EH (cell line): ENCODE results near the gene TOR1A.
"Not testable (repeated sequence)": the region's sequence is repeated elsewhere in the genome, so short reads cannot be mapped to it uniquely, and the experiment has no call there.

ENCODE experiments used
- DNase-seq: peaks from one replicate; pipeline ENCODE4 v3.0.0-alpha.2; 2015; ENCODE audit warnings: low read depth

TOR1A gene

DNA sequence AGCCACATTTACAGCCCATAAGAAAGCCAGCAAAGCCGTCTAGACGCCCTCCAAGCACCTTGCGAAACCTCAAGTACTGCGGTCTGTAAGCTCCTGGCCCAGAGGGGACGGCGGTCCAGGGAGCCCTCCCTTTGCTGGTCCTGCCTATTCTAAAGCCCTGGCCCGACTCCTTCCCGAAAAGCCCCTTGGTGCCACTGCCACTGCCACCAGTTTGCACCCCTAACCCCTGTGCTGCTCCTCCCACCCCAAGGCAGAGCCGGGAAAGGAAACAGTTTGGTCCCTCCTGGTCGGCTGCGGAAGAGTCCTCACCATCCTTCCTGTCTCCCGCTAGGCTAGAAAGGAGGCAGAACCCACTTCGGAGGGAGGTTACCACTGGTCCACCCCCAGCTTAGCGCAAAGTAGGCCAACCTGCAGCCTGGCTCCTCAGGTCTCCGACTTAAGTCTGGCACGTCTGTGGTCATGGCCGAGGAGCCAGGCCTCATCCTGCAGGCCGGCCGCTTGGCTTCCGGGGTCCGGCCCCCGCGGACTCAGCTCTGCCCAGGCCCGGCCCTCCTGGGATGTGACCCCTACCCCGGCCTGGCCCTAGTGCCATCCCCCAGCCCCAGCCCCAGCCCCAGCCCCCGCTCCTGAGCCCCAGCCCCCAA lies 916 bp downstream of the TOR1A start:
- peak; percentile 50 for DNase-seq

DNA sequence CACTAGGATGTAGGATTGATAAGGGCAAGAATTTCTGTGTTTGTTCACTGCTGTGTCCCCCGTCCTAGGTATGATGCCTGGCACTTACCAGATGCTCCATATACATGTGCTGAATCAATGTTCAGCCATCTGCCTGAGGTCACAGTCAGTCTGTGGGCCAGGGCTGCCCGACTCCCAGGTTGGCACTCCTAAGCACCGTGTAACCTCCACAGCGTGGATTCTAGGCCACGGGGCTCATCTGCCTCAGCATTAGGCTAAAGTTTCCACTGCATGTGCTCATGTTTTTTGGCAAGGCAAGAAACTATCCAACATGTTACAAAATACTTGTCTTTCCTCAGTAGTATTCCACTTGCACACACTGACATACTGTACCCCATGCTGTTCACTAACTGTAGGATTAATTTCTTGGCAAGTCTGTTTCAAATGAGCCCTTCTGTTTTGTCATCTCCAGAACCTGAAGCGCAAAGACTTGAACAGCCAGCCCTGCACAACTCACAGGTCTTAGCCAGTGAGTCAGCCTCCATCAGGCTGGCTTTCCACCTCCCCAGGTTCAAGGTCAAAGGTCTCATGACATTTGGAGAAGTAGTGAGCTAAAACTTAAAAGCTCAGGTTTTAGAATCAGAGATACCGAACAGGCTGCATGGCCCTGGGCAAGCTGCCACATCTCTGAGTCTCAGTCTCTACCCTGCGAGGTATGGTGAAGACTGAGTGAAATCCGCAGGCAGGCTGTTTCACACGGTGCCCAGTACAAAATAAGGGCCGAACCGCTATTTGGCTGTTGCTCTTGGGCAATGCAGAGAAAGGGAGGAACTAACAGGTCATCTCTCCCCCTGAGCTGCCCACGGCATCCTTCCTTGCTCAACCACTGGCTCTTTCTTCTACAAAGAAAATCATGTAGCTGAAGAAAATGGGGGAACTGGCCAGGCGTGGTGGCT lies 7.2 kb downstream of the TOR1A start:
- DNase-seq: no peak

DNA sequence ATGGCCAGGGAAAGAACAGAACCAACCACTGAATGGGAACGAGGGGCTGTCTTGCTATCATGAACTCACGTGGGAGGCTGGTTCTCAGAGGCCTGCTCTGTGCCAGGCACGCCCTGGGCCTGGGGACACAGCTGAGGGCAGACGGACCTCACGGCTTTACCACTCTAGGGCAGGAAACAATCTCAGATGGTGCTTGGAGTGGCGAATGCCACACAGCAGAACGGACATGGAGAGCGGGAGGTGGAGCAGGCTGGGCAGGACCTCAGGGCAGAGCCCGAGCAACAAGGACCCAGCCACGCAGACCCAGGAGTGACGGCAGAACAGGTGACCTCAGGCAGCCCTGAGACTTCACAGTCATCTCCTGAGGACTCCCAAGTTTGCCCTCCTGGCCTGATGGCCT lies 8.7 kb downstream of the TOR1A start:
- DNase-seq: no peak

DNA sequence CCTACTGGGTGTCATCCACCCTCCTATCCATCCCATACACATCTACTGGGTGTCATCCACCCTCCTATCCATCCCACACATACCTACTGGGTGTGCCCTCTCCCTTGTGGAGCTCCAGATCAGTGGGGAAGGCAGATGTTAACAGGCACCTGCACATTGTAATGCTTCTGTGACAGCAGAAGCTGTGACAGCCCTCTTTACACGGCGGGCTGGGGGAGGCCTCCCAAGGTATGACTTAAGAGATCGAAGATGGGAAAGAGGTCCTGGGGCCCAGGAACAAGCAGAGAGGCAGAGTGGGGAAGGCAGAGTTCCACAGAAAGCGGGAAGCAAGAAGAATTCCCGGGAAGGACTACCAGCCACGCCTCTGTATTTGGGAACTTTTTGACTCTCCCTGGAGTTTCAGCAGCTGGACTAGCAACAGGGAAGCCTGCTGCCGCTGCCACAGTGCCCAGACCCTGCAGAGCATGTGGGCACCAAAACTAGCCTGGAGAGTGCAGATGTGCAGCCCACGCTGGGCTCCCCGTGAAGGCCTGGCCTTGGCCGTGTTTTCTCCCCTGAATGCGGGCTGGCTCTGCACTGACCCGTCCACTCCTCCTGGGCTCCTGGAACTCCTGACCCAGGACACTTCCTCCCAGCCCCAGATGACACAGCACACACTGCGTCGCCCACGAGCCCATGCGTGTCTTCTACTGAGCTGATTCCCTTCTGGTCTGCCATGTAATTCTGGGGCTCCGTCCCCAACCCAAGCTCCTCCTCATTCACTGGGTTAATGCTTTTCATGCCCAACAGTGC lies 9.3 kb downstream of the TOR1A start:
- no peak for DNase-seq

DNA sequence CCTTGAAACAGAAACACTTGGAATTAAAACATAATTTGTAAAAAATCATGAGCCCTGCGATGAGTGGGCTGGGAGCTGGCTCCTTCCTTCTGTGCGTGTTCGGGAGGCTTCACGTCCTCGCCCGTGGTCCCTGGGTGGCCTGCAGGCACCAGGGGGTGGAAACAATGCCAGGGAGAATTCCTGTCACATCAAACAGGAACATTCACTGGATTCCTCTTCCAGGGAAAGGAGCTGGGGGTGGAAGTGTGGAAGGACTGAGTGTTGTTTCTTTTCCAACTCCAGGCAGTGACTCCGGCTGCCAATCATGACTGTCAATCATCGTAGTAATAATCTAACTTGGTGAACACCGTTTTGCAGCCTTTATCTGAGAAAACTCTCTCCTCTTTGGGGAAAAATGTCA lies 10.3 kb downstream of the TOR1A start:
- DNase-seq: no peak

DNA sequence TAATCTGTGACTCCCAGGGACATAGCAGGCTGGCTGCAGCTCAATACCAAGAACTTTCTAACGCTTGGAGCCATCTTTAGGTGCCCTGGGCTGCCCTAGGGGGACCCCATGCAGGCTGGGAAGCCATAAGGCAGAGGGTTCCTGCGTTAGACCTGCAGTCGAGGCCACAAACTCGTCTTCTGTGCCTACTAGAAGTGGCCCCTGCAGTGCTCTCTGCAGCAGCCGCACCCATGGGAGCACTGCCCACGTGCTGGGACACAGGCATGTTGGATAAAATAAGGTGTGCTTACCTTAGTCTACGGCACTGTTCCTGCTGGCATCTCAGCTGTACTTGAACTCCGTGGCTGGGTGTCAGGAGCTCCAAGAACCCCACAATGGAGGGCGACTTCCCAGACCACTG lies 11.6 kb downstream of the TOR1A start:
- no peak for DNase-seq

DNA sequence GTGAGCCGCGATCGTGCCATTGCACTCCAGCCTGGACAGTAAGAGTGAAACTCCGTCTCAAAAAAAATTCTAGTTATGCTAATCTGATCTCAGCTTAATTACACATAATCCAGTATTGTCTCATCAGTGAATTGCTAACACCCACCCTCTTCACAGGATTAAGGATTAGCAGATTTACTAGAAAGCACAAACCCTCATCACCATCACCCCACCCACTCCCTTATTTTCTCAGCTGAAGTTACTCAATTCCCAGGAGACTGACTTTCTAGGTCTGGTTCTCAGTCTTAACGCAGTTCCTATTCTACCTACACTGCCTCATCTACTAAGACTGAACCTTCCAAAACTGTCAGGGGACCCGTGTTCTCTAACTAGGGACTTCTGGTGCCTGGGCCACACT lies 12.0 kb downstream of the TOR1A start:
- no peak for DNase-seq

DNA sequence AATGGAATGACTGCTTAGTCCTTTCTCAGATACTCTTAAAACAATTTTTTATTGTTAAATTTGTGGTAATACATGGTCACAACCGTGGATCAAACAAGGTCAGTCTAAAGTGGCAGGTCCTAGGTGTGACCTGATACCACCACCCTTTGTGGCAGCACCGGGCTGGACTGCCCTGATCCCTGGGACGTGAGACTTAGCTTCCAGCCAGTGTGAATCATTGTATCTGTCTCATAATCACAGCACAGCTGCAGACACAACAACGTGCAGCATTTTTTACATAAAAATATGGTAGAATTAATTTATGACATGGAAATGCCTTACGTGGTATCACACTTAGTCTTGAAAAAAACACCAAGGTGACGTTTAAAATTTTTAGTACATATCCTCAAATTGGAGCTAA lies 13.1 kb downstream of the TOR1A start:
- DNase-seq: no peak

DNA sequence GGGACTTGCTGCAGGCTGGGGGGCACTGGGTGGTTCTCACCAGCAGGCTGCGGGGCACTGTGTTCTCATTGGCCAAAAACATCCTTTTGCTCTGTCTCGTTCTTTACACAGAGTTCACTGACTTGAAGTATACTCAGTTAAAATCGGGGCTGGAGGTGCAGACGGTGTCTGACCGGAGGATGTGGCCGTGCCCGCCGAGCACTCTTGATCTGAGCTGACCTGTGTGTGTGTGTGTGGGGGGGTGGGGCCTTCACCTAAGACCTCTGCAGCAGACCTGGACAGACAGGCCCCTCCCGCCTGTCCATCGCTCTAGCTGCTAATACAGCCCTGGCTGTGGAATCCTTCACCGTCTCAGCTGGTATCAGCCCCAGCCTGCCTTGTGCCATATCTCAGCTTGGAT lies 13.8 kb downstream of the TOR1A start:
- DNase-seq: no peak

DNA sequence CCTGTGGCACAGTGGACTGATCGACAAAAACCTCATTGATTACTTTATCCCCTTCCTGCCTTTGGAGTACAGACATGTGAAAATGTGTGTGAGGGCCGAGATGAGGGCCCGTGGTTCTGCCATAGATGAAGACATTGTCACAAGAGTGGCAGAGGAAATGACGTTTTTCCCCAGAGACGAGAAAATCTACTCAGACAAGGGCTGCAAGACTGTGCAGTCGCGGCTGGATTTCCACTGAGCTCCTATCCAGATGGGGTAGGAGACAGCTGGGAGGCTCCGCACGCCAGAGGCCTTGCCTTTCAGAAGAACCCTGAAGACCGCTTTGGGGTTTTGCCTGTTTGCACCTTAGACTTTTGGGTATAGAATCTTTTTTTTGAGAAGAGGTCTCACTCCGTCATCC lies 14.6 kb downstream of the TOR1A start:
- DNase-seq: no peak

DNA sequence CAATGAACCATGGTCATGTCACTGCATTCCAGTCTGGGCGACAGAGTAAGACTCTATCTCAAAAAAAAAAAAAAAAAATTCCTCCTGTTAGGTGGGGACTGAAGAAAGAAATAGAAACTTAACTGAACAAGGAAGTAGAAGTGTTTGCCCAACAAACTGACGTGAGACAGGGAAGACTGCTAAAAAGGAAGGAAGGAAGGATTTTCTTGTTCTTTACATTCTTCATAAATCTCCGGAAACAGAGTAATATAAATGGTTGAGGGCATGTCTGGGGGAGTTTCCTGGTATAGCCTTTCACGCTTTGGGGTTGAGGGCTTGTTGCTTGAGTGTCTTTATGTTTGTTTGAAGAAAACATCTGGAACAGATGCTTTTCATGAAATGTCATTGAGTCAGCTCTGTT lies 17.9 kb downstream of the TOR1A start:
- DNase-seq: no peak

DNA sequence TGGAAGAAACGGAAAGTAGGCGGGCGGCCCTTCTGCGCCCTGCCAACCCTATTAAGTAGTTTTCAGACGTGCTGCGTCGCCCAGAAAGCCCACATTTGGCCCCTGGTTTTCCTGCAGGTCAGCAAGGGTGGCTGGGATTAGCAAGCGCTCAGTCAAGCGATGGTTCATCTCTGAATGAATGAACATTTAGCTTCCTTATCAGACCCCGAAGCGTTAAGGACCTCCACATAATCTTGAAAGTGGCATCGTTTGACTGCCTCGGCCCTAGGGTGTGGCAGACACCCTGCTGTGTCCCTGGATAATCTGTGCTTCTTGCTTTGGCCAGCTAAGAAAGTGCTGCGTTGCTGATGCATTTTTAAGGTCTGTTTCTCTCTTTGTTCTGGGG lies 20.3 kb downstream of the TOR1A start:
- DNase-seq: peak; percentile 12

DNA sequence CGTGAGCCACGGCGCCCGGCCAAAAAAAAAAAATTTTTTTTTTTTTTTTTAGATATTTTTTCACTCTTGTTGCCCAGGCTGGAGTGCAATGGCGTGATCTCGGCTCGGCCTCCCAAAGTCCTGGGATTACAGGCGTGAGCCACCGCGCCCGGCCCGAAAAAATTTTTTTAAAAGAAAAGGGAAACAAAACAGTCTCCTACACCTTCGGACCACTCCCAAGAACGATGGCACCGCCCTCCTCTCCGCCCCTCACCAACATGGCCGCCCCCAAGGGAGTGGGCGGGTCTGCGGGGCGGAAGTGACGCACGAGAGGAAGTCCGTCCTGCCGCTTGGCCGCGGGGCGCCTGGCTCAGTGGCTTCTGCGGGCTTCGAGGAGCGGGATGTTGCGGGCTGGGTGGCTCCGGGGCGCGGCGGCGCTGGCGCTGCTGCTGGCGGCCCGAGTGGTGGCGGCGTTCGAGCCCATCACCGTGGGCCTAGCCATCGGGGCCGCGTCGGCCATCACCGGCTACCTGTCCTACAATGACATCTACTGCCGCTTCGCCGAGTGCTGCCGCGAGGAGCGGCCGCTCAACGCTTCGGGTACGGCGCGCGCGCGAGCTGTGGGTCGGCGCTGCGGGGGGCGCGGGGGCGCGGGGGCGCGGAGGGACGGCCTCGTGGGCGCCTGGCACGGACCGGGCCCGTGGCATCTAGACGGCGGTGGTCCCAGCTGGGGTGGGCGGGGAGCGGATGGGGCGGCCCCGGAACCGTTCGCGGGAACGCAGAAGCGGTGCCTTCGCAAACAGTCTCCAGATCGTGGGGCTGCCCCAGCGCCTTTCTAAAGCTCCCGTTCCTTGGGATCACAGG lies 20.9 kb downstream of the TOR1A start, which contains the start of gene TOR1B:
TSS of gene TOR1B (plus strand) at position 352 of the 843 bp plus-strand sequence. CDS start at position 381, 29 bp downstream.
- DNase-seq: peak; percentile 92

DNA sequence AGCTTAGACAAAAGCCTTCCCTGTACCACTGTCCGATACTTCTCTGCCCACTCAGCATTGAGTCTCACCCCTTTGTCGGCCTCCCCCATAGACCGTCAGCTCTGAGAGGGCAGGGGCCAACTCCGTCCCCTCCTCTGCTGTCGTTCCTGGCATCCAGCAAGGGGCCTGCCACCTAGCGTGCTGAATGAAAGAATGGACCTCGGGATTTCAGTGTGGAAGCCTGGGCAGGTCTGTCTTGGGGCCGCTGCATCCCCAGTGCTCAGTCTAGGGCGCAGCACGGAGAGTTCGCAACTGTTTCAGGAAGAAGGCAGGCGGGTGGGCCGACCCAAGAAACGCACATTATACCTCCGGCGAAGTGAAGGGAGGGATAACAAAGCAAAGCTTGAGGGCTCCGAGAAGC lies 22.4 kb downstream of the TOR1A start:
- no peak for DNase-seq

DNA sequence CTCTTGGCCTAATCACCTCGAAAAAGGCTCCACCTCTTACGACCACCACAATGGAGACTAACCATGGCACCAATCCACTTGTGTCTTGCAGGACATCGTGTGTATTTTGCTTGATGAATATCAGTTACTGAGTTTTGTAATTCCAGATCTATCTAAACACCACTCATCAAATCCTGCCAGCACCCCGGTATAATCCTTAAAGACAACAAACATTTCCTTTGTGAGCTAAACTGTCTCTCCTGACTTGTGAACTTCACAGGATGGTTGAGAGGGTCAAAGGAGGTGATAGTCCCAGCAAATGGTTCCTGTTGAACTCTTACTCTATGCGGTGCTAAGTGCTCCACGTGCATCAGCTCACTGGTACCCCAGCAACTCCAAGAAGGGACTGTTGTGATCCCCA lies 25.0 kb downstream of the TOR1A start:
- no peak for DNase-seq

DNA sequence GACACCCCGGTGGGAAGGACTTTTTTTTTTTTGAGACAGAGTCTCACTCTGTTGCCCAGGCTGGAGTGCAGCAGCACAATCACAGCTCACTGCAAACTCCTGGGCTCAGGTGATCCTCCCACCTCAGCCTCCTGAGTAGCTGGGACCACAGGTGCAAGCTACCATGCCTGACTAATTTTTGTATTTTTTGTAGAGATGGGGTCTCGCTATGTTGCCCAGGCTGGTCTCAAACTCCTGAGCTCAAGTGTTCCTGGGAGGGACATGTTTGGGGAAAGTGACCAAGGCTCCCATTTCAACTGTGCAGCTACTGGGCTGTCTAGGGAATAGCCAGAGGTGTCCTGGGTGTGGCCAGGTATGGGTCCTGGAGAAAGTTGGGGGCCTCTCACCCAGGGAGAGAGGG lies 27.9 kb downstream of the TOR1A start:
- DNase-seq: not testable (repeated sequence)

DNA sequence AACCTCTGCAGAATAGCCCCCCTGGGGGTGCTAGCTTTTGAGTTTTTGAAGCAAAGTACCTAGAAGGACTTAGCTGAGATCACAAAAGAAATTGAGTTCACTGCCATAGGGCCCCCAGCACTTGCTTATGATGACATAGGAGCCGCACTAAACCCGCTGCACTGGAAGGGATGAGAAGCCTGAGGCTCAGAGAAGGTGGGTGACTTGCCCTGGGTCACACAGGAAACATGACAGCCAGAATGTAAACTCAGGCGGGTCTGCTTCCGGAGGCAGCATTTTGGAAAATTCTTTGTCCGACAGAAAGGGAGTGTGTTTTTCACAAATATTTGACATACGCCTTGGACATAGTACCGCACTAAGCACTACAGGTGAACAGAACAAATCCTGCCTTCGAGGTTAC lies 29.4 kb downstream of the TOR1A start:
- DNase-seq: no peak

DNA sequence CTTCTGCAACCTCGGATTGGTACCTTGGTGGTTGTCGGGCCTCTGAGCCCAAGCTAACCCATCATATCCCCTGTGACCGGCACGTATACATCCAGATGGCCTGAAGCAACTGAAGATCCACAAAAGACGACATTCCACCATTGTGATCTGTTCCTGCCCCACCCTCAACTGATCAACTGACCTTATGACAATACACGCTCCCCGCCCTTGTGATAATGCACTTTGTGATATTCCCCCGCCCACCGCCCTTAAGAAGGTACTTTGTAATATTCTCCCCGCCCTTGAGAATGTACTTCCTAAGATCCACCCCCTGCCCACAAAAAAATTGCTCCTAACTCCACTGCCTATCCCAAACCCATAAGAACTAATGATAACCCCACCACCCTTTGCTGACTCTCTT lies 37.5 kb downstream of the TOR1A start:
- no peak for DNase-seq

DNA sequence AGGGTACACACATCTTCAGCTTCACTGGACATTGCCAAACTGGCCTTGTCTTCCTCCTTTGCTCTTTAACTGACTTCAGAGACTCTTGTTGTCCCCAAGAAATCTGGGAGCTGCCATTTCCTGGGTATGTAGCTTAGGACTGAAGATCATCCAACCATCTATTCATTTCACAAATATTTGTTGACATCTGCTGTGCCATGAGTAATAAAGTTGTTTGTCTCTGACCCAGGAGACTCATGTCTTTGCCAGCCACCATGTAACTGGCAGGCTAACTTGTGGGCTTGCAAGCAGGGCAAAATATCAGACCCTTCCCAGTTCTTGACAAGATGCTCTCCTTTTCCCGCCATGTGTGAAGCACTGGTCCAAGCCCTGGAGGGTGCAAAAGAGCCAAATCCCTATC lies 38.1 kb downstream of the TOR1A start:
- DNase-seq: peak; percentile 23

DNA sequence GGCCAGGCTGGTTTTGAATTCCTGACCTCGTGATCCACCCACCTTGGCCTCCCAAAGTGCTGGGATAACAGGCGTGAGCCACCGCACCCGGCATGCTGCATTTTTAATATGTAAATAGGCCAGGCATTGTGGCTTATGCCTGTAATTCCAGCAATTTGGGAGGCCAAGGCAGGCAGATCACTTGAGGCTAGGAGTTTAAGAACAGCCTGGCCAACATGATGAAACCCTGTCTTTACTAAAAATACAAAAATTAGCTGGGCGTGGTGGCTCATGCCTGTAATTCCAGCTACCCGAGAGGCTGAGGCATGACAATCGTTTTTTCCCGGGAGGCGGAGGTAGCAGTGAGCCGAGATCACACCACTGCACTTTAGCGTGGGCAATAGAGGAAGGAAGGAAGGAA lies 39.0 kb downstream of the TOR1A start:
- peak; percentile 29 for DNase-seq

DNA sequence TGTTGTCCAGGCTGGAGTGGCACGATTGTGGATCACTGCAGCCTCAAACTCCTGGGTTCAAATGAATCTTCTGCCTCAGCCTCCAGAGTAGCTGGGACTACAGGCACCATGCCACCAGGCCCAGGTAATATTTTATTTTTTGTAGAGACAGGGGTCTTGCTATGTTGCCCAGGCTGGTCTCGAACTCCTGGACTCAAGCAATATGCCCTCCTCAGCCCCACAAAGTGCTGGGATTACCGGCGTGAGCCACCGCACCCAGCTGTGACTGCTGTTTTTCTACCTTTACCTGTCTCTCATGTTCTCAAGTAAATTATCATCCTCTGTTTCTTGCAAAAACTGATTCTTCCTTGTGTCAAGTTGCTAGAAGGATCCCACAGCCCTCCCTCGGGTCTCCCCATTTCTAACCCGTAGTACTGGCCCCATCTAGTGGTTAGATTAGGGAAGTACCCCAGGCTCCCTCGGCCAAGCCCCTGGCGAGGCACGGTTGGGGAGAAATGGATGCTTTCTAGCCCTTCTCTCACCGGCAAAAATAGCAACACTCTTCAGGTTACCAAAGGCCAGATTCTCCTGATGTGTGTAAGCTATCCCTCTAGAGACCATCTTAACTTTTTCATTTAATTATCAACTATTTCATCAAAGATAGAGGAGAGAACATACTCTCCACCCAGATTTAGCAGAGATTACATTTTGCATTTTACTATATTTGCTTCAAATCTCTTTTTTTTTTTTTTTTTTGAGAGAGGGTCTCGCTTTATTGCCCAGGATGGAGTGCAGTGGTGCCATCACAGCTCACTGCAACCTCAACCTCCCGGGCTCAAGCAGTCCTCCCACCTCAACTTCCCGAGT lies 40.2 kb downstream of the TOR1A start:
- DNase-seq: peak; percentile 77
